CD4-positive, alpha-beta T cell (primary cell): ENCODE data around the gene RIT2. TPM values are rescaled to one million over a fixed set of nuclear protein-coding genes. Genes with fewer than 3 reads are reported as not detected.

Experiments used
- ATAC-seq: fragments of 200-7000 bp; cut with Tn5 transposase; one replicate; pipeline ENCODE4 v1.10.0; 2022; ENCODE audit warnings: mild to moderate bottlenecking; ENCODE audit not compliant: poor library complexity
- CTCF ChIA-PET: fragments of 350-600 bp; sonication (Branson Sonifier 250); formaldehyde crosslinking; loops from one replicate; lab custom pipeline; 2021; ENCODE audit warnings: antibody characterized with exemption, inconsistent platforms; lab: Charles Lee
- POLR2A ChIA-PET: fragments of 350-600 bp; sonication (Branson Sonifier 250); formaldehyde crosslinking; loops from one replicate; lab custom pipeline; 2021; ENCODE audit warnings: antibody characterized with exemption, inconsistent platforms; lab: Charles Lee
- DNase-seq, 14 experiments: peaks; one replicate each; pipeline ENCODE4 v3.0.0-alpha.2; 2013 to 2020; ENCODE audit warnings: mixed read lengths in 2 of 14
- H3K27ac ChIP-seq, 2 donors: one replicate each; pipeline versions ENCODE4 v1.5.1 to v1.7.0; 2013; ENCODE audit warnings: low read length in 2 of 2, low read depth in 1 of 2, mild to moderate bottlenecking in 1 of 2
- H3K27me3 ChIP-seq, 2 experiments: 1 replicate in 1 of 2; 2 replicates in 1 of 2; pipeline versions ENCODE4 v1.6.1 to v1.7.0; 2013; ENCODE audit warnings: low read length in 2 of 2, control low read depth in 1 of 2, mild to moderate bottlenecking in 1 of 2, moderate library complexity in 1 of 2; ENCODE audit not compliant: insufficient read depth in 2 of 2, control insufficient read depth in 1 of 2
- H3K36me3 ChIP-seq: one replicate; pipeline ENCODE4 v1.6.1; 2013; ENCODE audit warnings: low read length, control low read depth; ENCODE audit not compliant: insufficient read depth
- H3K4me1 ChIP-seq: one replicate; pipeline ENCODE4 v1.6.1; 2013; ENCODE audit warnings: low read length, control low read depth; ENCODE audit not compliant: insufficient read depth
- H3K4me3 ChIP-seq: one replicate; pipeline ENCODE4 v1.5.1; 2013; ENCODE audit warnings: mild to moderate bottlenecking, low read length, moderate library complexity
- H3K9me3 ChIP-seq, 2 experiments: 1 replicate in 1 of 2; 2 replicates in 1 of 2; pipeline versions ENCODE4 v1.6.1 to v1.7.0; 2013; ENCODE audit warnings: low read length in 2 of 2, mild to moderate bottlenecking in 2 of 2, control low read depth in 1 of 2, moderate library complexity in 1 of 2; ENCODE audit not compliant: control insufficient read depth in 1 of 2, insufficient read depth in 1 of 2
- H3K27ac Mint-ChIP-seq: one replicate; pipeline ENCODE4 v1.8.0; 2020; ENCODE audit warnings: mixed read lengths
- H3K27me3 Mint-ChIP-seq: one replicate; pipeline ENCODE4 v1.8.0; 2021; ENCODE audit warnings: mixed read lengths
- H3K36me3 Mint-ChIP-seq: one replicate; pipeline ENCODE4 v1.8.0; 2021; ENCODE audit warnings: low read depth, mixed read lengths
- H3K4me1 Mint-ChIP-seq: one replicate; pipeline ENCODE4 v1.8.0; 2021; ENCODE audit warnings: low read depth, mixed read lengths
- H3K4me3 Mint-ChIP-seq: one replicate; pipeline ENCODE4 v1.8.0; 2020; ENCODE audit warnings: mild to moderate bottlenecking, mixed read lengths
- H3K9me3 Mint-ChIP-seq: one replicate; pipeline ENCODE4 v1.8.0; 2020; ENCODE audit warnings: mixed read lengths
- intact Hi-C, 2 experiments: fragments of 100-400 bp; cut with DNase I in 1 of 2; cut with micrococcal nuclease in 1 of 2; formaldehyde crosslinking; loops; one replicate each; pipeline versions ENCODE4 v1.15.1 to v1.9.0; 2023 to 2025; cut with DNase I, micrococcal nuclease
- total RNA-seq, 174 experiments: library from RNA in 2 of 174; stranded (reverse) in 2 of 174; gene quantifications; one replicate each; pipeline ENCODE4 v1.2.3 and lab custom pipeline; 2021 to 2026
- TF ChIP-seq, protein P1 (sequence below): fragments of 200-600 bp; IDR thresholded peaks from one replicate; pipeline ENCODE4 v1.8.0; 2022; ENCODE audit warnings: antibody characterized with exemption, mild to moderate bottlenecking

RIT2 gene
- total RNA-seq, 2 experiments from 2014 or later, result not detected

DNA sequence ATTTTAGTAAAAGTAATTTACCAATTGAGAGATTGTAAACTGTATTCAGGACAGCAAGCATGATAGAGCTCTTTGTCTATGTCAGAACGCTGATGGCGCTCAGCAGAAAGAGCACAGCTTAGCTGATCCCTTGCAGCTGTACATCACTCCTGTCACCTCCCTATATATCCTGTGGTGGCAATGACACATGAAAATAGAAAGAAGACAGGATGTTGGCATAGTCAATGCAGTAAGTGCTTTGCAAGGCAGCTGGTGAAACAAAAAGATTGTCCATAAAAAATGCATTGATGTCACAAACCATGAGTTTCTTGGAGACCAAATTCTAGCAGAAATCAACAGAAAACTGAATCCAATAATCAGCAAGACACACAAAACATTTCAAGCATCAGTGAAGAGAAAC, 221.5 kb downstream of the RIT2 start:
- Histone ChIP-seq H3K4me3 (no peak overlapping the region), H3K4me1 (no peaks in the 10 kb centered on the region), H3K9me3 (peaks cover 4 to 8% of the 10 kb centered on the region in 2 experiments), H3K27ac (no peak overlapping the region), H3K27me3 (no peaks in the 10 kb centered on the region), H3K36me3 (no peaks in the 10 kb centered on the region)
- Mint-ChIP-seq H3K27ac (no peak overlapping the region), H3K36me3 (no peaks in the 10 kb centered on the region), H3K4me1 (no peaks in the 10 kb centered on the region), H3K27me3 (no peaks in the 10 kb centered on the region), H3K9me3 (no peaks in the 10 kb centered on the region), H3K4me3 (no peak overlapping the region)
- intact Hi-C loops, result no loop called here
- ChIA-PET CTCF (no interaction called here), POLR2A (no interaction called here)
- TF ChIP-seq, protein P1, sequence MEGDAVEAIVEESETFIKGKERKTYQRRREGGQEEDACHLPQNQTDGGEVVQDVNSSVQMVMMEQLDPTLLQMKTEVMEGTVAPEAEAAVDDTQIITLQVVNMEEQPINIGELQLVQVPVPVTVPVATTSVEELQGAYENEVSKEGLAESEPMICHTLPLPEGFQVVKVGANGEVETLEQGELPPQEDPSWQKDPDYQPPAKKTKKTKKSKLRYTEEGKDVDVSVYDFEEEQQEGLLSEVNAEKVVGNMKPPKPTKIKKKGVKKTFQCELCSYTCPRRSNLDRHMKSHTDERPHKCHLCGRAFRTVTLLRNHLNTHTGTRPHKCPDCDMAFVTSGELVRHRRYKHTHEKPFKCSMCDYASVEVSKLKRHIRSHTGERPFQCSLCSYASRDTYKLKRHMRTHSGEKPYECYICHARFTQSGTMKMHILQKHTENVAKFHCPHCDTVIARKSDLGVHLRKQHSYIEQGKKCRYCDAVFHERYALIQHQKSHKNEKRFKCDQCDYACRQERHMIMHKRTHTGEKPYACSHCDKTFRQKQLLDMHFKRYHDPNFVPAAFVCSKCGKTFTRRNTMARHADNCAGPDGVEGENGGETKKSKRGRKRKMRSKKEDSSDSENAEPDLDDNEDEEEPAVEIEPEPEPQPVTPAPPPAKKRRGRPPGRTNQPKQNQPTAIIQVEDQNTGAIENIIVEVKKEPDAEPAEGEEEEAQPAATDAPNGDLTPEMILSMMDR, result no peak
- DNase-seq (no peak), ATAC-seq (no peak)

DNA sequence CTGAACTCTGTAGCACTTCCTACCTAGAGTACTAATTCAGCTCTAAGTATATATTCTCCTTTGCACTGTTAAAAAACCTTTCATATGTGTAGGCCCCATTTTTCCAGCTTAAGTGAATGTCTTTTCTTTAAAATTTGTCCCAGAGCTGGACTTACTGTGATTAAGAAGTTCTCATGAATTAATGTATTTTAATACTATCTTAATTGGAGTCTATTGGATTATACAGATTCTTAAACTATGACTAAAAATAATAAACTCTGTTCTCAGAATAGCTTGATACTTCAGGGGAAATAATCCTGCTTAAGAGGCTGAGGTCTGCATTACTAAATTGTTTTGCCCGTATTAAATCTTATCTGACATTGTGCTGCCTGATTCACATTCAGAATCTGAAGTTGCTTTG, 223.3 kb downstream of the RIT2 start:
- no peaks in the 10 kb centered on the region for H3K9me3 Mint-ChIP-seq
- ATAC-seq, result no peak

DNA sequence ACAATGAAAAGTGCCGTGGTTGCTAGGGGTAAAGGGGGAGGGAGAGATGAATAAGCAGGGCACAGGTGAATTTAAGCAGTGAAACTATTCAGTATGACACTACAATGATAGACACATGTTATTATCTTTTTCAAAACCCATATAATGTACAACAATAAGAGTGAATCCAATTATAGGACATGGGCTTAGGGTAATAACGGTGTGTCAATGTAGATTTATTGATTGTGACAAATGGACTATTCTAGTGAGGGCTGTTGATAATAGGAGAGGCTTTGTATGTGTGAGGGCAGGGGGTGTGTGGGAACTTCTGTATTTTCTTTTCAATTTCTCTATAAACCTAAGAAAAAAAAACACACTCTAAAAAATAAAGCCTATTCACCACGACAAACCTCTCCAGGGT, 223.8 kb downstream of the RIT2 start:
- CTCF ChIA-PET, result no interaction called here
- no peak for DNase-seq

More for the DNA sequence above, 223.3 kb downstream of the RIT2 start:
- Mint-ChIP-seq H3K4me3 (no peak overlapping the region), H3K27ac (no peak overlapping the region), H3K4me1 (no peaks in the 10 kb centered on the region), H3K36me3 (no peaks in the 10 kb centered on the region), H3K27me3 (no peaks in the 10 kb centered on the region)
- intact Hi-C loops, result no loop called here
- no peak overlapping the region for H3K4me3 ChIP-seq
- no peak overlapping the region for H3K27ac ChIP-seq
- CTCF ChIA-PET, result no interaction called here
- TF ChIP-seq, protein P1, result no peak
- H3K27me3 ChIP-seq, result no peaks in the 10 kb centered on the region
- no peaks in the 10 kb centered on the region for H3K36me3 ChIP-seq
- DNase-seq, result no peak
- no peaks in the 10 kb centered on the region for H3K4me1 ChIP-seq
- peaks cover 3 to 4% of the 10 kb centered on the region in 2 experiments for H3K9me3 ChIP-seq
- POLR2A ChIA-PET, result no interaction called here

More for the DNA sequence above, 223.8 kb downstream of the RIT2 start:
- H3K27ac Mint-ChIP-seq, result no peak overlapping the region
- no peak for ATAC-seq
- no peak overlapping the region for H3K4me3 ChIP-seq
- no peaks in the 10 kb centered on the region for H3K4me1 Mint-ChIP-seq
- no peaks in the 10 kb centered on the region for H3K36me3 Mint-ChIP-seq
- H3K36me3 ChIP-seq, result no peaks in the 10 kb centered on the region
- no peaks in the 10 kb centered on the region for H3K4me1 ChIP-seq
- TF ChIP-seq, protein P1, result no peak
- POLR2A ChIA-PET, result no interaction called here
- no peaks in the 10 kb centered on the region for H3K9me3 Mint-ChIP-seq
- H3K4me3 Mint-ChIP-seq, result no peak overlapping the region
- H3K9me3 ChIP-seq, result peaks cover 0 to 4% of the 10 kb centered on the region in 2 experiments
- H3K27me3 ChIP-seq, result no peaks in the 10 kb centered on the region
- intact Hi-C loops, result no loop called here
- no peaks in the 10 kb centered on the region for H3K27me3 Mint-ChIP-seq
- no peak overlapping the region for H3K27ac ChIP-seq
